ENCODE data around the gene PACS1.

PACS1 gene

GRCh38 chr11:66101066-66101464, 31.0 kb downstream of the PACS1 start:
- peaks cover 39 to 53% of the 10 kb centered on the region in 2 experiments for H3K4me1 ChIP-seq (ENCODE audit: control insufficient read depth in 1 of 2, insufficient read depth in 1 of 2, low read depth in 1 of 2, low read length in 1 of 2)
- H3K9me3 ChIP-seq: no peaks in the 10 kb centered on the region
- H3K27me3 ChIP-seq: no peaks in the 10 kb centered on the region
- peak overlapping the region; percentile 37 to 44 for H3K4me3 ChIP-seq (ENCODE audit: low read depth in 1 of 2, low read length in 1 of 2)
- H3K27ac ChIP-seq: peak overlapping the region; percentile 84
- no peak for TF ChIP-seq CTCF (IDR thresholded peaks at IDR 0.05)
- no peaks in the 10 kb centered on the region for H3K36me3 ChIP-seq

GRCh38 chr11:66104057-66104638, 34.1 kb downstream of the PACS1 start:
- H3K27me3 ChIP-seq: no peaks in the 10 kb centered on the region
- no peaks in the 10 kb centered on the region for H3K9me3 ChIP-seq
- H3K4me3 ChIP-seq (ENCODE audit: low read depth in 1 of 2, low read length in 1 of 2): no peak overlapping the region
- TF ChIP-seq CTCF (IDR thresholded peaks at IDR 0.05): no peak
- H3K36me3 ChIP-seq: no peaks in the 10 kb centered on the region
- no peak overlapping the region for H3K27ac ChIP-seq
- H3K4me1 ChIP-seq (ENCODE audit: control insufficient read depth in 1 of 2, insufficient read depth in 1 of 2, low read depth in 1 of 2, low read length in 1 of 2): peaks cover 41 to 53% of the 10 kb centered on the region in 2 experiments

- TF ChIP-seq CTCF (IDR thresholded peaks at IDR 0.05): no peak
- Histone ChIP-seq H3K36me3 (no peaks in the 10 kb centered on the region), H3K4me1 (ENCODE audit: control insufficient read depth in 1 of 2, insufficient read depth in 1 of 2, low read depth in 1 of 2, low read length in 1 of 2) (peaks cover 20 to 39% of the 10 kb centered on the region in 2 experiments), H3K27me3 (no peaks in the 10 kb centered on the region), H3K4me3 (ENCODE audit: low read depth in 1 of 2, low read length in 1 of 2) (no peak overlapping the region), H3K27ac (peak overlapping the region; percentile 61), H3K9me3 (no peaks in the 10 kb centered on the region)
Measured at GRCh38 chr11:66106786-66107599, 36.9 kb downstream of the PACS1 start.

- Histone ChIP-seq H3K9me3 (no peaks in the 10 kb centered on the region), H3K4me3 (ENCODE audit: low read depth in 1 of 2, low read length in 1 of 2) (no peak overlapping the region), H3K27me3 (no peaks in the 10 kb centered on the region), H3K27ac (peak overlapping the region; percentile 61), H3K4me1 (ENCODE audit: control insufficient read depth in 1 of 2, insufficient read depth in 1 of 2, low read depth in 1 of 2, low read length in 1 of 2) (peaks cover 21 to 40% of the 10 kb centered on the region in 2 experiments), H3K36me3 (no peaks in the 10 kb centered on the region)
- TF ChIP-seq CTCF (IDR thresholded peaks at IDR 0.05): no peak
Measured at GRCh38 chr11:66107600-66108510, 37.8 kb downstream of the PACS1 start.

- H3K27ac ChIP-seq: peak overlapping the region; percentile 42
- H3K27me3 ChIP-seq: no peaks in the 10 kb centered on the region
- no peak for TF ChIP-seq CTCF (IDR thresholded peaks at IDR 0.05)
- no peaks in the 10 kb centered on the region for H3K9me3 ChIP-seq
- H3K36me3 ChIP-seq: no peaks in the 10 kb centered on the region
- H3K4me1 ChIP-seq (ENCODE audit: control insufficient read depth in 1 of 2, insufficient read depth in 1 of 2, low read depth in 1 of 2, low read length in 1 of 2): peaks cover 30 to 52% of the 10 kb centered on the region in 2 experiments
- H3K4me3 ChIP-seq (ENCODE audit: low read depth in 1 of 2, low read length in 1 of 2): no peak overlapping the region
Measured at GRCh38 chr11:66109294-66109693, 39.2 kb downstream of the PACS1 start.

Data from neutrophil (primary cell).